NOMO-1 (cell line): ENCODE measurements around the gene UBAC1.
A peak's percentile ranks its signal among the peaks of the same experiment; 100 is the strongest.

Source experiments
- DNase-seq, 2 experiments: peaks; one replicate each; lab custom pipeline; 2025; ENCODE audit not compliant: unreplicated experiment in 2 of 2; lab: John Stamatoyannopoulos, UW

UBAC1 gene, protein sequence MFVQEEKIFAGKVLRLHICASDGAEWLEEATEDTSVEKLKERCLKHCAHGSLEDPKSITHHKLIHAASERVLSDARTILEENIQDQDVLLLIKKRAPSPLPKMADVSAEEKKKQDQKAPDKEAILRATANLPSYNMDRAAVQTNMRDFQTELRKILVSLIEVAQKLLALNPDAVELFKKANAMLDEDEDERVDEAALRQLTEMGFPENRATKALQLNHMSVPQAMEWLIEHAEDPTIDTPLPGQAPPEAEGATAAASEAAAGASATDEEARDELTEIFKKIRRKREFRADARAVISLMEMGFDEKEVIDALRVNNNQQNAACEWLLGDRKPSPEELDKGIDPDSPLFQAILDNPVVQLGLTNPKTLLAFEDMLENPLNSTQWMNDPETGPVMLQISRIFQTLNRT

DNA sequence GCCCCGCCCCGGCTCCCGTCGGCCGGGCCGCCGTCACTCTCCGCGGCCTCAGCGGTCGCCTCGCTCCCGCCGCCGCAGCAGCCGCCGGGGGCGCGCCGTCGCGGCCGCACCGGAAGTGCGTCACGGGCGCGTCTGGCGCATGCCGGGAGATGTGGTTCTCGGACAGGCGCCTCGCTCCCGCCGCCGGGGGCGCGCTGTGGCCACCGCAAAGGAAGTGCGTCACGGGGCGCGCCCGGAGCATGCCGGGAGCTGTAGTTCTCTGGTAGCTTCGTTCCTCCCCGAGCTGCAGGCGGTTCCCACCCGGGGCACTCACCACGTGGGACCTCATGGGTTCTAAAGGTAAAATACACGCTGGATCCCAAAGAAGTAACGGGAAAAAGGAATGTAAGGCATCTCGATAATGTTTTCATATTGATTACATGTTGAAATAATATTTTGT, at the start of gene UBAC1:
Gene UBAC1, minus strand, starts transcription at position 97 of the 439 bp plus-strand sequence. CDS start 211 bp downstream, outside the sequence.
- peak; percentile 98 to 100 for DNase-seq

DNA sequence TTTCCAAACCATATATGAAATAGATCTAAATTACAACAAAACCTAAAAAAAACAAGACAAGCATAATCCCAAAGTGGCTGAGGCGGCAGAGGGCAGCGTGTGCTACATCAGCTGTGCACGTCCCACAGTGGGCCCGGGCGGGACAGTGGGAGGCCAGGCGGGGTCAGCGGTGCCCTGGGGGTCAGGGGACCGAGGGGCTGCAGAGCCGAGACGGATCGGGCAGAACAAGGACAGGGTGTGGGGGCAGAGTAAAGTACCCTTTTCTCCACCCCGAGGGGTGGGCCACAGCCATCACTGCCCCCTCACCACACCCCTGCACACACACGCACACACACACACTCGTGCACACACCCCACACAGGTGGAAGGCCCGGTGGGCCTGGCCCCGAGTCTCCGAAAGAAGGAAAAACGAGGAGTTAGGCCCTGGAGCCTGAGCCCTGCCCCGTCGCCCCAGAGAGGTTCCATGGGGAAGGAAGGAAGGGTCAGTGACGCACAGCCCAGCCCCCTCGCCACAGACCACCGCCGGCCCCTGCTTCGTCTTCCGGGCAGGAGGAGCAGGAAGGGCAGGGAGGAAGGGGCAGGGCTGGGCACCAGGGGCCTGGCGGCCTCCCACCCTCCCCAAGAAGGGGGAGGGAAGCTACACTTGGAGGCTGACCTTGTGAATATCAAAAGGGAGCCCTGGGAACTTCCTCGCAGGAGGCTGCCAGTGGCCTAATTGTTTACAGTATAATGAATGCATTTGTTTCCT, 49.6 kb upstream of the UBAC1 start:
- no peak for DNase-seq

DNA sequence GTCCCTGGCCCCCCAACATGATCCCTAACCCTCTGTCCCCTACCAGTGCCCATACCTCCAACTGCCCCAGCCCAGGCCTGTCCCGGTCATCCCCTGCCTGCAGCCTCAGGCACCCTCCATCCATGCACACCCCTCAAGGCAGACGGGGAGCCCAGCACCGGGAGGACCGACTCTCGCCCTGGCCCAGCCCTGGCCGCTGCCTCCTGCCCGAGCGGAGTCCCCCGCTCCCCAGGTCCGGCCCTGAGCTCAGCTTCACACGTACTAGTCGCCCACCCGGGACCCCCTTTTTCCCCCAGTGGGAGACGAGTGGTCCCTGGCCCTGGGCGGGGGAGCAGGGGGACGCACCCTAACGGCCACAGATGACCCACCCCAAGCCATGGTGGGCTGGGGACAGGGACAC, 49.0 kb upstream of the UBAC1 start:
- no peak for DNase-seq

DNA sequence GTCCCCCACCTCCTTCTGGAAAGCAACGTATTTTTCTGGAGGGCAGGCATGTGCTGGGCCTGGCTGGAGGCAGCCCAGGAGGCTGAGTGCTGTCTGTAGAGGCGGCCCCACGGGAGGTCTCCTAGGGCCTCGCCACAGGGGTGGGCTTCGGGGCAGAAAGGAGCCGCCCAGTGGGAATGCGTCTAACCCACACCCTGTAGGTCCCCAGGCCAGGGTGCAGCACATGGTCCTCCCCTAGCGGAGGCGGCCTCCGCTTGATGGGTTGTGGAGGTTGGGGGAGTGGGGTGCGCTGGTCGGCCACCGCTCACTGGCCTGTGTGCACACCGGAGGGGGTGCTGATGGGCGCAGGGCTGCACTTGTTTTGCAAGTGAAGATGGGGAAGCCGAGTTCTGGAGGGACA, 48.3 kb upstream of the UBAC1 start:
- DNase-seq: no peak

DNA sequence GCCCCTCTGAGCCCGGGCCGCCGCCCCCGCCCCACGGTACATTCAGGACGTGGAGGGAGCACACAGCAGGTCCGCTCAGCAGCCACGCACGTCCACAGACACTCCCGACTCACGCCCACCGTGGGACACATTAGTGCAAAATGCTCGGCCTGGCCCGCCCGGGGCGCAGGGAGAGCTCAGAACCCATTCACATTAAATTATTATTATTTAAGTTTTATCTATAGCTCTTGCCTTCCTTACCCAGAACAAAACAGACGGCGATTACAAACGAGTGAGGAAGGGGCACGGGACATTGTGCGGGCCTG, 47.5 kb upstream of the UBAC1 start:
- DNase-seq: no peak

DNA sequence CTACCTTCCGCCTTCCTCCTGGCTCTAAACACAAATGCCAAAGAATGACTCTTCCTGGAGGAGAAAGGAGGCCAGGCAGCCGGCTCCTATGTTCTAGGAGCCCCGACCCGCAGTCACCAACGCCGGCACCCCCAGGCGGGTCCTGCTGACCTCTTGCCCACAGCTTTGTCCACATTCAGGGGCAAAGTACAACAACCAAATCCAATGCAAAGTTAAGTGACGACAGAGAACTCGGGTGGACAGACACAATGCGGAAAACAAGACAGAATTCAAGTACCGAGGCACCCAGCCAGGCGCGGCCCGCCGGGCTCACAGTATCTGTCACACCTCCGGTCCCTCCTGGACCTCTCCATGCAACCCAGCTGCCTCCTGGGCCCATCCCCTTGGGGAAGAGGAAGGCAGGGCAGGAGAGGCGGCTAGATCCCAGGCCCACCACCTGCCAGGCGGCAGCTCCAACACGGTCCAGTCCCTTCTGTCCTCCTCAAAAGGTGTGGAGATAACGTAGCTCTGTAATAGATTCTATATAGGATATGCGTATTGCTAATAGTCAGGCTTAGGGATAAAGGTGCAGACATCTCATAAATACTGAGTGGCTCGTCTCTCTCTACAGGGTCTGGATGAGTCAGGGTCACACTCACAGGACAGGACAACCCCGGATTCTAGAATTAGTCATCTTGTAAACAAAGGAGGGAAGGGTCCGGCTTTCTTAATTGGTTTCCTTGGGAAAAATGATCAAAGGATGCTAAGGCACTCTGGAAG, 46.9 kb upstream of the UBAC1 start:
- no peak for DNase-seq

DNA sequence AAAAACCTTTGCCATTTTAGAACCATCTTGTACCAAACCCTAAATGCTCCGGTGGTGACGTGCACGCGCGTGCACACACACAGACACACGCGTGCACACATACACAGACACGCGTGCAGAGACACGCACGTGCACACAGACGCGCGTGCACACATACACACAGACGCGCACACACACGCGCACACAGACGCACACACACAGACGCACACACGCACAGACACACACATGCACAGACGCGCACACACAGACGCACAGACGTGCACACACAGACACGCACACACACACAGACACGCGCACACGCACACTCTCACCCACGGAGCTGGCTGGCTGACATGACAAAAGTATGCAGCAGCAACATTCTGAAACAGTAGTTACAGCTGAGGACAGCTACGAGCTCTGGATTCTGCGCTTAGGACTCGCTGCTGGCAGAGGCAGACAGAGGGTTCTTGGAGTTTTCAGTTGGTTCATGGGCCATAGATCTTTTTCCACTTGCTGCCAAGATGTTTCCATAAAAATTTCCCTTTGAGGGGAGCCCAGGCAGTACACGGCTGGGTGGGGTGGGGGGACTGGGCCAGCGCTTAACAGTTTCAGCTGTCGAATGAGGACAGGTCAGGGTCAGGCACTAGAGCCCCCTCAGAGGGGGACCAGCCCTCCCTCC, 46.2 kb upstream of the UBAC1 start:
- no peak for DNase-seq

DNA sequence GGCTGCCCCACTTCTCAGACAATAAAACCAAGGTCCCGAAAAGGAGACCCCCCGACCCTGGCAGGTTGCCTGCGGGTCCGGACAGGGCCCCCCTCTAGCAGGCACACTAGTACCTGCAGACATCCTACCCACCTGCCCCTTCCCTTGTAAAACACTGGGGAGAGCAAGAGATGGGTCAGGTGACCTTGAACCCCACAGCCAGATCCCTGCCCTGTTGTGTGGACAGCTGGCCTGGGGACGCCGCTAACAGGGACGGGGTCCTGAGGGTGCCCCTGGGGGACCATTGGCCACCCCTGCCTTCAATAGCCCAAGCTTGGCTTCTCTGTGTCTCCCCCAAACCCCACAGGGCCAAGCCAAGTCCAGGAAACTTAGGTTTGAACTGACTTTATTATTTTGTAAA, 45.0 kb upstream of the UBAC1 start:
- DNase-seq: no peak

DNA sequence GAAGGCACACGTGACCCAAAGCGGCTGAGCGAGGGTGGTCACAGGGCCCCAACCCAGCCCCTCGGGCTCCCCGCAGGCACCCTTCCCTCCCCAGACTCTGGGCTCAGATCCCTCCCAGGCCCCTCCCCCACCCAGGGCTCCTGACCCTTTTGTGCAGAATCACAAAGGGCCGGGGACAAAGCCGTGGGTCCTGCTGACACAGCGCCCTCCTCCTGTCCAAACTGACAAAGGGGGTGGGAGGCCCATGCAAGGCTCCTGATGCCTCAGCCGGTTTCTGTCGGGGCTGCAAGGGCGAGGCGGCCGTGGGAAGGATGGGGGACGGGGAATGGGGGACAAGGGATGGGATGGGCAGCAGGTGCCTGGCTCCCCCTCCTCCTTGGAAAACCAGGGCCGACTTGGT, 43.5 kb upstream of the UBAC1 start:
- no peak for DNase-seq

DNA sequence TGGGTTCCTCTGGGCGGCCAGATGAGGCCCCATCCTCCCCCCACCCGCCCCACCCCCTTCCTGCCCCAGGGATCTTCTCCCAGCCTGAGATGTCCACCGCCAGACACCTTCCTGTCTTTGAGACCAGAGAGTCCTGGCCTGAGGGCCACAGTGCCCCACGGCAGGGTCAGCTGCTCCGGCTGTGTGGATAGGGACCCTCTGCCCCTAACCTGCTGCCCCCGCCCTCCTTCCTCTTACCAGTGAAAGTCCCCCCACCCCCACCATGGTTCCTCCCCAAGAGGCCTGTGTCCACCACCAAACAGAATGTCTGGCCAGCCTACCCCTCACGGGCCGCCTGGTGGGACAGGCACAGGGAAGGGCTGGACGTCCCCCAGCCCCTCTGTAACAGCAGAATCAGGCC, 43.0 kb upstream of the UBAC1 start:
- no peak for DNase-seq

DNA sequence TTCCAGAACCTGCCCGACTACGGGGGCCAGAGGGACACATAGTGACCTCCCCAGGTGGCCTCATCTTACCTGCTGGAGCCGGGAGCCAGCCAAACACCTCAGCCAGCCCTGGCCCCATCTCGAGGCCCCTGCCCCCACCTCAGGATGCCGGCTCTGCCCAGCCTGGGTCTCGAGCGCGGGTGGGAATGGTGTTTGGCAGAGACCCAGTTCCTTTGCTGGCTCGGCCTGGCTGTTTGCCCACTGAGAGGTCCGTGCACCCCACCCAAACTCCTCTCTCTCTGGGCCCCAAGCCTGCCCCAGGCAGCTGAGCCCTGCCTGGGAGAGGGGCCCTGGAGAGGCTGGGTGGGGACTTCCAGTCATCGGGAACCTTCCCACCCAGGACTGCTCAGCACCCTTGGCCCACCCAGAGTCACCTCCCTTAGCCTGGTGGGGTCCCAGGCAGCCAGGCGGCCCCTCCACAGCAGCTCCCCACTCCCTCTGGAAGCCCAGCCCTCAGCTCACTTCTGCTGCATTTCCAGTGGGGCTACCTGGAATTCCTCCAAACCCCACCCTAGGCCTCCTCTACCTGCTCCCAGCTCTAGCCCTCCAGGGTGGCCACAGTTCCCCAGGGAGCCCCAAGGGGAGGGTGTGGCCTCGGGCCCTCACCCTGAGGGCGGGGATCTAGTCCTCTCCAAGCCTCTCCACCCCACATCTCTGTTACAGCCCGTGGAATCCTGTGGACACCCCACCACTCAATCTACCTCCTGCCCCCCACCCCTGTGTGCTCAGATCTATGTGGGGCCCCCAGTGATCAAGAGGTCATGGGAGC, 42.4 kb upstream of the UBAC1 start:
- DNase-seq: no peak

DNA sequence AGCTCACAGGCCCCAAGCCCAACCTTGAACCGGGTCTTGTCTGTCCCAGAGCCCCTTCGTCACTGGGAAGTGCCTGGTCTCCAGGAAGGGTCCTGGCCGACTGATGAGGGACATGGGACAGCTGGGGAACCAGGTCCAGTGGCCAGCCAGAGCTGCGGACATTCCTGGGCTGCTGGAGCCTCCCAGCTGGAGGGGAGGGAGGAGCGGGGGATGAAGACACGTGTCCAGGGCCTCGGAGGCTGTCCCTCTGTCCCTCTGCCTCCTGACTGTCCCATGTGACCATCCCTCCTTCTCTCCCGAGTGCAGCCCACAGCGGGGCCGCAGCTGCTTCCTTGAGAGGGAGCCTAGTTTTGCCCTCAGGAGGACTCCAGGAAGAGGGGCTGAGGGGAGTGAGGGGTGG, 41.7 kb upstream of the UBAC1 start:
- DNase-seq: no peak

DNA sequence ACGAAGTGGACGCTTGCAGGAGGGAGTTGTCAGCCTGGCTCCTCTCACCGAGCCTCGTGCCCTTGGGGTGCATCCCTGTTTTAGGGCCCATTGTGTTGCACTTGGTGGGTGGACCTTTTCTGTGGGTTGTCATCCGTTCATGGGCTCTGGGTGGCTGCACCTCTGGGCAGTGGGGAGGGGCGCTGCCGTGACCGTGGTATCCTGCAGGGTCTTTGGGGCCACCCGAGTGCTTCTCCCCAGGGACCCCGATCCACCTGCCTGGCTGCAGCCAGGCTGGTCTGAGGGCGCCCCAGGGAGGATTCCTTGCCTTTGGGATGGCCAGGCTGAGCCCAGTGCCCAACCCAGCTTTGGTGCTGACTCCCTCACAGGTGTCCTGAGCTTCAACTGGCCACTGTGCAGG, 41.0 kb upstream of the UBAC1 start:
- no peak for DNase-seq

DNA sequence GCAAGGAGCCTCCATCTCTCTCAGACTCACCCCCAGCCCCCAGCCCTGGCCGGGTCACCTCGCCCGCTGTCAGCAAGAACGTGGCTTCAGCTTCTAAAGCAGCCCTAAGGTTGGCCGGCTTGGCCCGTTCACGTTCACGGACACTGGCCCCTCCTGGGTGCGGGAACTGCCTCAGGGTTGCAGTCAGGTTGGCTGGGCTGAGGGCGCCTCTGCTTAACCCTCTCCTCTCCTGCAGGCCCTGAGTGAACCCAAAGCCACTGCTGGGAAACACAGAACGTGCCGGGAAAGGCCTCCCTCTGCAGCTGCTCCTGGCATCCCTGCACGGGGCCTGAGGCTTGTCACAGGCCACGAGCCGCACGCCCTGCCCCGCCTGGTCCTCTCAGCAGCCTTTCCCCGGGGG, 40.1 kb upstream of the UBAC1 start:
- DNase-seq: no peak

DNA sequence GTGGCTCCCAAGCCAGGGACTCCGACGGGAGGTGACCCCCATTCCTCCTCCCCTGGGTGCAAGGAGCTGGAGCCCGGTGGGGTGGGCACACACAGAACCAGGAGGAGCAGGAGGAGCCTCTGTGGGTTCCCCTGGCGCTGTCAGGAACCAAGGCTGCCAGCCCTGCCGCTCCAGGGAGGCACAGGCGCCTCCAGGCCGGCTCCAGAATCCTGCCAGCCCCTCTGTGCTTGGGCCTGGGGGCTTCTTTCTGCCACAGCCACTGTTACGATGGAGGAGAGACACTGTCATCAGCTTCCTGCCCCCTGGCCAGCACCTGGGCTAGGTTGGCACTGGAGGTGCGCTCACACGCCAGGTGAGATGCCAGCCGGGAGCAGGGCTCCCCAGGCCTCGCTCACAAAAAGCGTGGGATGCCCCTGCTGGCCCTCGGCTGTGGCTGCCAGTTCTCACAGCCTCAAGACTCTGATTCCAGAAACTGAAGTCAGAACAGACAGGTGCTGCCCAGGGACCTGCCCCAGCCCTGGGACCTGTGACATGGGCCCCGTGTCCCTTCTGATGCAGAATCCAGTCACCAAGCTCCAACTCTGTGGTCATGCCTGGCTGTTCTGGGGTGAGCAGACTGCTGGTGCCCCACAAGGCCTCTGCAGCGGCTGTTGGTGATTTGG, 37.4 kb upstream of the UBAC1 start:
- no peak for DNase-seq

DNA sequence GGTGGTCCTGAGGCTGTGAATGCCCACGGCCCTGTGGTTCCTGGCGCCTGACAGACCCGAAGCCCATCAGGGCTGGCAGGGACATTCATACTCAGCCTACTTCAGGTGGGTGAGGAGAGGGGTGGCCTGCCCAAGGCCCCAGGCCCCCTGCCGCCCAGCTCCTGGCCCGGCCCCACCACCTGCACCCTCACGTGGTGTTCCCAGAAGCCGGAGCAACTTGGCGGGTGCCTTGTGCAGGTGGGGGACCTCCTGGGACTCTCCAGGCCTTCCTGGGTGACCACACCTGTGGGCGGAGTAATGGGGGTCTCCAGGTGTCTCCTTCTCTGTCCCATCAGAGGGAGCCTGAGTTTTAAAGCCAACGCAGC, 36.8 kb upstream of the UBAC1 start:
- DNase-seq: no peak

DNA sequence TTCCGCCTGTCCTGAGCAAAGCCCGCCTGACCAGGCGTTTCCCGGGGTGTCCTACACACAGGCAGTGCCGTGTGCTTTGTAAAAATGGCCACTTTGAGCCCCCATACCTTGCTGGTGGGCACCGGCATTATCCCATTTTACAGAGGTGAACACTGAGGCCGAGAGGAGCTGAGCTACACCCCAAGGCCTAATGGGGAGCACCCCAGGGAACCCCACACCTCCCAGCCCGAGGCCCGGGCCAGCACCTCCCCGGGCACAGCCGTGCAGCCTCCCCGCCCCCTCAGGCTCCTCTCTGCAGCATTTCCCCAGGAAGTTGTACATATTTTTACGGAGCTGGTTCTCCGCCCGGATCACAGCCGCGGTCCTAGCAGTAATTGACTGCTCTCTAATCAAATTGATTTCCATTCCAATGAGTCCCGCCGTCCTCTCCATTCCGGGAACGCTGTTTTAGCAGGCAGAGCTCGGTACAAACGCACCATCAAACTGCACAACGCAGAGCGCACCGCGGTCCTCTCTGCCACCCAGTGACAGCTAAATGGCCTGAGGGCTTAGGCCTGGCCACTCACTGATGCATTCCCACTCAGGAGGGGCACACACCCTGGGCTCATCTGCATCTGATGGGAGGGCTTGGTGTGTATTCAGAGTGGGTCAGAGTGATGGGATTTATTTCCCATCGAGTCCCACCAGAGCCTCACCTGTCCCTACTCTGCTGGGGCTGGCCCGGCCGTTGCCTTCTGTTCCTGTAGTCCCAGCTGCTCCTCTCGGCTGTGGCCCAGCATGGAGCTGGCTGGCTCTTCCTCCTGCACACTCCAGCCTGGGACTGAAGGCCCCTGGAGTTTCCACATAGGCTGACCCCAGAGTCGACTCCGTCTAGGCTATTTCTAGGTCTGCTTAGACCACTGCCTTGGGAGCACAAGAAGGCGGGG, 36.2 kb upstream of the UBAC1 start:
- no peak for DNase-seq

DNA sequence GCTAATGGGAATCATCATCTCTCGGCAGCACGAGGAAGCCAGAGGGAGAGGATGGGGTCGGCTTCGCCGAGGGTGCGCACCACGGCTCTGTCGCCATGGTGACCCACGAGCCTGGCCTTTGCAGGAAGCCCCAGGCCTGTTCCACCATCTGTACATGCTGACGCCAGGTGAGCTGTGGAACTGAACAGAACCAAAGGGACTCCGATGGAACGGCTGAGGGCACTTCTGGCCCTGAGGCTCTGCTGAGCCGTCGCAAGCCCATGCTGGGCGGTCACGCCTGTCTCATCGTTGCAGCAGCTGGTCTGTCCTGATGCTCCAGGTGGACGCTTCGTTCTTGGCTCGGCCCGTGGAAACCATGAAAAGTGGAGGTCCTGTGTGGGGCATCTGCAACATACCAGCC, 34.6 kb upstream of the UBAC1 start:
- no peak for DNase-seq
